Right lobe of liver (tissue), 4 donors: ENCODE measurements around the gene PTPRM.

ENCODE experiments used
- POLR2A ChIP-seq: fragments of 450-650 bp; IDR thresholded peaks from one replicate; pipeline ENCODE4 v1.6.1; 2017; ENCODE audit warnings: antibody characterized with exemption, mild to moderate bottlenecking
- TF ChIP-seq, protein P1 (sequence below), 4 donors: fragments of 200-600 bp in 3 of 4; fragments of 450-650 bp in 1 of 4; IDR thresholded peaks; one replicate each; pipeline versions ENCODE4 v1.5.1 to v1.8.0; 2016 to 2022; ENCODE audit warnings: antibody characterized with exemption in 4 of 4, mild to moderate bottlenecking in 2 of 4
- donor health status: DM: no; HTN: no; CAD: no.
- donor health status: DM: no; HTN: no; CAD: no.
- donor health status: DM: no; HTN: yes; CAD: no.

DNA sequence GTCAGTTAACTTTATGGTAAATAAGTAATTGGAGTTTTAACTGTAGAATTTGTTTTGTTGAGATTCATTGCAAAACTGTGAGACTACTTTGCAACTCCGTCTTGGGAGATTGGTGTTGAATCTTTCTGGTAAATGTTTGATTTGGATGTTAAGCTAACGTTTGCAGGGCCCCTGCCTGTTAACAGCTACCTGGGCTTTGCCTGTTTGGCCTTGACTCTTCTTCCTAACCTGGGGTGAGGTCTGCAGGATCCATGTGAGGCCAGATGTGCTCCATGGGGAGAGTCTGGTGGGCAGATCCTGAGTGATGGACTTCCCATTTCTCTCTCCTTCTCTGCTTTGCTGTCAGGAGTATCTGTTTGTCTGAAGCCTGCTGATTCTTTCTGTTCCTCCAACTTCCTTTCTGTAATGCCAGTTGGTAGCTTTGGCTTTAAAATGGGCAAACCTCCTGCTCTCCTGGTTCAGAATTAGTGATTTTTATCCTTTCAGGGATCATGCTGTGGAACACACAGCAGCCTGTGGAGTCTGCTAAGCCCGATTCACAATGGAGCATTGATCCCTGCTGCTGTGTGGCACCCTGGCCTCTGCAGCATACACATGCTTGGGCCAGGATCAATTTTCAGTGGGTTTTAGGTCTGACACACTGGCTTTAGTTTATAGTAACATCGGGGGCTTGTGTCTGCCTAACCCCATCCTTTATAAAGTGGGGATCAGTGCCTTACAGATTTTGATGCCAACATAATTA lies 36.3 kb downstream of the PTPRM start:
- TF ChIP-seq POLR2A, result no peak
- TF ChIP-seq, protein P1, sequence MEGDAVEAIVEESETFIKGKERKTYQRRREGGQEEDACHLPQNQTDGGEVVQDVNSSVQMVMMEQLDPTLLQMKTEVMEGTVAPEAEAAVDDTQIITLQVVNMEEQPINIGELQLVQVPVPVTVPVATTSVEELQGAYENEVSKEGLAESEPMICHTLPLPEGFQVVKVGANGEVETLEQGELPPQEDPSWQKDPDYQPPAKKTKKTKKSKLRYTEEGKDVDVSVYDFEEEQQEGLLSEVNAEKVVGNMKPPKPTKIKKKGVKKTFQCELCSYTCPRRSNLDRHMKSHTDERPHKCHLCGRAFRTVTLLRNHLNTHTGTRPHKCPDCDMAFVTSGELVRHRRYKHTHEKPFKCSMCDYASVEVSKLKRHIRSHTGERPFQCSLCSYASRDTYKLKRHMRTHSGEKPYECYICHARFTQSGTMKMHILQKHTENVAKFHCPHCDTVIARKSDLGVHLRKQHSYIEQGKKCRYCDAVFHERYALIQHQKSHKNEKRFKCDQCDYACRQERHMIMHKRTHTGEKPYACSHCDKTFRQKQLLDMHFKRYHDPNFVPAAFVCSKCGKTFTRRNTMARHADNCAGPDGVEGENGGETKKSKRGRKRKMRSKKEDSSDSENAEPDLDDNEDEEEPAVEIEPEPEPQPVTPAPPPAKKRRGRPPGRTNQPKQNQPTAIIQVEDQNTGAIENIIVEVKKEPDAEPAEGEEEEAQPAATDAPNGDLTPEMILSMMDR (IDR thresholded peaks at IDR 0.05), result no peak
